Colon (tissue), 2 donors: ENCODE measurements around the gene ZFP1.

Experiments used
- FAIRE-seq: peaks from 2 replicates; lab custom pipeline; 2012; peaks lifted over from hg19 to GRCh38; lab: Jason Lieb, UNC
- donor health status: control.
- donor health status: control.

ZFP1 gene

DNA sequence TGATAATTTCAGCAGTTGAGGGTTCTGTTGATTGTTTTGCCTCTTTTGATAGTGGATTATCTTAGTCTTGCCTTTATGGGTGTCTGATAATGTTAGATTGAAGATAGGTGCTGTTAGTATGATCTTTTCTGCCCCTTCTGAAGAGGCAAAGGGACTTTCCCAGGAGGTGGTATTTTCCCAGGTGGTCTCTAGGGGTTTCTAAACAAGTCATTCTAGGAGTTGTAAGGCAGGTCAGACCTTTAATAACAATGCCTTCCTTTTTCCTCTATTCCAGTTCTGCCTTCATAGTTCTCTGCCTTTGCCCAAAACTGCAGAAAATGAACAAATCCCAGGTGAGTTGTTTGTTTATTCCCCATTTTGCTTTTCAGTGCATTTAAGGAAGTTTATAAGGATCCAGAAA, 4.3 kb downstream of the ZFP1 start:
- FAIRE-seq = no peak

- FAIRE-seq = no peak
These were observed 12.1 kb downstream of the ZFP1 start for GRCh38 chr16:75160386-75160785.

DNA sequence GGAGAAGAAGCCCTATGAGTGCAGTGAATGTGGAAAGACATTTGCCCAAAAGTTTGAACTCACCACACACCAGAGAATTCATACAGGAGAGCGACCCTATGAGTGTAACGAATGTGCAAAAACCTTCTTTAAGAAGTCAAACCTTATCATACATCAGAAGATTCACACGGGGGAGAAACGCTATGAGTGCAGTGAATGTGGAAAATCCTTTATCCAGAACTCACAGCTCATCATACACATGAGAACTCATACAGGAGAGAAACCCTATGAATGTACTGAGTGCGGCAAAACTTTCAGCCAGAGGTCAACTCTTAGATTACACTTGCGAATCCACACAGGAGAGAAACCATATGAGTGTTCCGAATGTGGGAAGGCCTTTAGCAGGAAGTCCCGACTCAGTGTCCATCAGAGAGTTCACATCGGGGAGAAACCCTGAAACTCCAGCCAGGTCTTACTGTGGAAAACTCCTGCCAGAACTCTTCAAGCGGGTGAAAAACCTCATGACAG, 21.6 kb downstream of the ZFP1 start:
- no peak for FAIRE-seq

GRCh38 chr16:75172578-75172977, 24.3 kb downstream of the ZFP1 start:
- no peak for FAIRE-seq

- no peak for FAIRE-seq
These were observed 26.8 kb downstream of the ZFP1 start for GRCh38 chr16:75175074-75175473.

GRCh38 chr16:75176926-75177325, 28.6 kb downstream of the ZFP1 start:
- FAIRE-seq = no peak

DNA sequence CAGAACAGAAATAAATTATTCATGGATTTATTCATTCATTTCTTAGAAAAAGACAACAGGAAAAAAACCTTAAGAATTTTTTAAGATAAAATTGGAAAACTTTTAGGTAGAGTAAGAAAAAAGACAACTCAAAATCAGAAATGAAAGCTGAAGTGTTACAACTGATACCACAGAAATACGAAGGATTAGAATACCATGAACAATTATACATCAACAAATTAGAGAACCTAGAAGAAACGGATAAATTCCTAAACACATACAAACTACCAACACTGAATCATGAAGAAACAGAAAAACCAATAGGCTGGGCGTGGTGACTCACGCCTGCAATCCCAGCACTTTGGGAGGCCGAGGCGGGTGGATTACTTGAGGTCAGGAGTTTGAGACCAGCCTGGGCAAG, 30.9 kb downstream of the ZFP1 start:
- no peak for FAIRE-seq

- no peak for FAIRE-seq
These were observed 33.3 kb downstream of the ZFP1 start for GRCh38 chr16:75181630-75182029.

DNA sequence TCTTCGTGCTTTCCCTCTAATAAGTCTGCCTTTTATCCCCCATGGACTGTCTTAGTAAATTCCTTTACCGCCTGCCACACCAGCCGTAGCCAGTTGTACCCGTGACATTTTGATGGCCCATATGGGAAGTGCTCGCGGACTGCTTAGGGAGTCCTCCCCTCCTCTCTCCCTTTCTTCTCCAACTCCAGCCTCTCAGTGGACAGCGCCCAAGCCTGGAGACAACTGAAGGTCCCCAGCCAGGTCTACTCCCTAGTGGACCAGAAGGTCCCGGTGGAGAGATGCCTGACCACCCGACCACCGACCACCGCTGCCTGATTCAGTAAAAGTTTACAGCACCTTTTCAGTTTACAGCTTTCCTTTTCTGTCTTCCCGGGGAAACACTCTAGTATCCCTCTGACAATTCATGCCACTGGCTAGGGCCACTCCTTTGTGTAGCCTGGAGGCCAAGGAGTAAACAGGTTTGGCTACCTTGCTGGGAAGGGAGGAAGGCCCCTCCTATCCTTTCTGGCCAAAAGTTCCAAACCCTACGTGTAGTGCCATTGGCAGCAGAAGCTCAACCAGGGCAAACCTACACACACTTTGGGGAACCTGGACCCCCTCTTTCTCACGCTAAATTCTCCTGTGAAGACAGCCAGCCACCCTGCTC, 40.6 kb downstream of the ZFP1 start:
- FAIRE-seq = no peak

DNA sequence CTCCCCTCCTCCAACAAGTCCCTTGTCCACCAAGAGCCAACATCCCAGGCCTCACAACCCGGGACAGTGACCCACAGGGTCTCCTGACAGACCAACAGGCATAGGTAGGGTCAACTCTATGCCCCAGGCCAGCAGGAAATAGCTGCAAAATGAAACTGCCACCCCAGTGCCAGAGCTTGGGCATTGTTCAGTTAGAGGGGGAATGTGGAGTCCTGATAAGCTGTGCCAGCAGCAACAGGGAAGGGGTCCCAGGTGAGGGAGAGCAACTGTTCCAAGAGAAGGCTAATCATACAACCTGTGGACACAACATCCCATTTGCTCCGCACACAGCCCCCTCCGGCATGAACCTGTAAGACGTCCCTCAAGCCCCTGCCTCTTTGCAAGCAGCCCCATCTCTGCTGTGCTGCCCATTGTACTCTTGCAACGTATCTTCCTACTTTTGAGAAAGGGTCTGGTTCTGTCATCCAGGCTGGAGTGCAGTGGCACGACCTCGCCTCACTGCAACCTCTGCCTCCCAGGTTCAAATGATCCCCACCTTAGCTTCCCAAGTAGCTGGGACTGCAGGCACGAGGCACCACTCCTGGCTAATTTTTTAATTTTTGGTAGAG, 41.4 kb downstream of the ZFP1 start:
- no peak for FAIRE-seq

DNA sequence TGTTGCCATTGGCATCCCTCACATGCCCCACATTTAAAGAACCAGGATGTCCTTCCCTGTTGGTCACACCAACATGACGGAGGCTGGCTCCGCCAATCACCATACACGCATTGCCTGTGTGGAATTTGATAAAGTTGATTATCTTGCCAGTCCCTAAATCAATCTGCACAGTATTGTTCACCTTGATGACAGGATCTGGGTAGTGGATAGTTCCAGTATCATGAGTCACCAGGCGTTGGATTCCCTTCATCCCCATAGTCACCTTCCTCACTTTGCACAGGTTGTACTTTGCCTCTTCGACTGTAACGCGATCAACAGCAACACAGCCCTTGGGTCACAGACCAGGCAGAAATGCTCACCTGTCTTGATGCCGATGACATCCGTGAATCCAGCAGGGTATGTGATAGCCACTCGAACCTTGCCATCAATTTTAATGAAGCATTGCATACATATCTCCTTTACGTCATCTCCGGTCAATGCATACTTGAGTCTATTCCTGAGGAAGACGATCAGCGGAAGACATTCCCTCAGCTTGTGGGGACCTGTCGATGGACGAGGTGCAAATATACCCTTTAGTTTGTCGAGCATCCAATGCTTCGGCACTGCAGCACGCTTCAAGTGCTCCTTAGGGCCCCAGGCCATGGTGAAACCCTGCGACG, 44.4 kb downstream of the ZFP1 start:
- FAIRE-seq = no peak

- no peak for FAIRE-seq
These were observed 44.9 kb downstream of the ZFP1 start for GRCh38 chr16:75193265-75193650.

GRCh38 chr16:75193730-75194444, 45.6 kb downstream of the ZFP1 start:
- no peak for FAIRE-seq

DNA sequence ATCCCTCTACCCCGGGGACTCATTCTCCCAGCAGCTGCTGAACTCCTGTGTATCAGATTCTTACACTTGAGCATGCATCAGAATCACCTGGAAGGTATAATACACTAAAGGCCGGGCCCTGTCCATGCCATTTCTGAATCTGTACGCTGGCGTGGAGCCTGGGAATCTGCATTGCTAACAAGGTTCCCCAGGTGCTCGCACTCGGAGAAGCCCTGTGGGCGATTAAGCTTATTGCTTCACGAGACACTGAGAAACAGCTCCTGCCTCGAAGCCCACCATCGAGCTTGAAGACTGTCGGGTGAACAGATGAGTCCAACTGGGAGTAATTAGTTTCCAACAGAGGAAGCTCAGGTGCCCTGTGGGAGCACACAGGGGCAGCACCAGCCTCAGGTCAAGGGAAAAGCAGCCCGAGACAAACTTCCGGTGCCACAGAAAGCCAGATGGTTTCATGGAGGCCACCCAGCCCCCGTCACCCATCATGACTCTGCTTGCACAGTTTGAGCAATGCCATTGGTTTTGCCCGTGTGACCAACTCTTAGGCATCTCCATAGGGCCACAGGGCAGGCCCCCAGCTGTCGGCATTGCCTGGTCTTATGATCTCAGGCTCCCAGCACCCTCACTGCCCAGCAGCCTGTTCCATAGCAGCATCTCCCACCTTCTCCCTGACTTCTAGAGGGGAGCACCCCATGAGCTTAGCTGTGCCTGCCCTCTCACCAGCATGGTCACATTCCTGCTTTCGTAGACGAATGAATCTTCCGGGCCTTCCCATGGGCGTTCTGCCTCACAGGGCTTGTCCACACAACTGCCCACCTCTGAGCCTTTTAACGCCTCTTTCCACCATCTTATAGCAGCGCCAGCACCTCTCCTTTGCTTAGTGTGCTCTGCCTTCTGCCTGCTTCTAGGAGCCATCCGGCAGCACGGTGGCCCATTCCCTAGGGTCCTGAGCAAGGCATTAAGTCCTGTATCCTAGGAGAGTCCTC, 47.8 kb downstream of the ZFP1 start:
- no peak for FAIRE-seq

- FAIRE-seq = no peak
These were observed 48.5 kb downstream of the ZFP1 start for GRCh38 chr16:75196836-75197235.

DNA sequence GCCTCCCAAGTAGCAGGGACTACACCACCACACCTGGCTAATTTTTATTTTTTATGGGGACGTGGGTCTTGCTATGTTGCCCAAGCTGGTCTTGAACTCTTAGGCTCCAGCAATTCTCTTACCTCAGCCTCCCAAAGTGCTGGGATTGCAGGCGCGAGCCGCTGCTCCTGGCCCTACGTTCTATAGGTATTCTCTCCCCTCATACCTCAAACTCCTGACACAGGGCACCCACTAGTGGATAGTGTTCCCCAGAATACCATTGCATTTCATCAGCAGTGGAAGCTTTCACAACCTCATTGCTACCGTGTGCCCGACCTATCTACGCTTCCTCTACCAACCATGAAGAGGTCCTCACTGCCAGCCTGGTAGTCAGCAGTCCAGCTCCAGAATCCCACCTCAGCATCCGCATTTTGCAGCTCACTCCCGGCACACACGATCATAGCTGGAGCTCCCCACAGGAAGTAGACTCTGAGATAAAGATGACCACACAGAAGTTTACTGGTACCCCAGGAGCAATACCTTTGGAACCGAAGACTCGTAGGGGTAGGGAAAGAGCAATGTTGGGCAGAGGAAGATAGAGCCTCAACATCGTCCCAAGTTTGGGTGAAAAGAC, 49.3 kb downstream of the ZFP1 start:
- no peak for FAIRE-seq

DNA sequence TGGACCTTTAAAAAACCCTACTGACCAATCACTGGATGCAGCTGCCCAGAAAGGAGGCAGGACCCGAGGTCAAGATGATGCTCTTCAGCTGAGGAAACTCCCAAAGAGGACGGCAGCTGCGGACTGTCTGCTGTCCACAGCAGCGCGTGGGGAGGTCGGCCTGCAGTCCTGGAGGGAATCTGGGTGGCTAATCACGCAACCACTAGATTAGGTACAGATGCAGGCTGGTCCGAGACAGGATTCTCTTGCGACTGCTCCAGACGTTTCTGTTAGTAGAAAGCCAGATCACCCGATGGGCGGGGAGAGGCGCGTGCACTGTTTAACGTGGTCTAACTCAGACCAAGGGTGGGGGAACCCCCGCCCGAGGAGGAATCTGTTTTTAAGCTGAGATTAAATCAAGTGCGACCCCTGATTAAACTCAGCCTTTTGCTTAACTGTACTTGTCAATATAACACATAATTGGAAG, 49.8 kb downstream of the ZFP1 start:
- FAIRE-seq = no peak

DNA sequence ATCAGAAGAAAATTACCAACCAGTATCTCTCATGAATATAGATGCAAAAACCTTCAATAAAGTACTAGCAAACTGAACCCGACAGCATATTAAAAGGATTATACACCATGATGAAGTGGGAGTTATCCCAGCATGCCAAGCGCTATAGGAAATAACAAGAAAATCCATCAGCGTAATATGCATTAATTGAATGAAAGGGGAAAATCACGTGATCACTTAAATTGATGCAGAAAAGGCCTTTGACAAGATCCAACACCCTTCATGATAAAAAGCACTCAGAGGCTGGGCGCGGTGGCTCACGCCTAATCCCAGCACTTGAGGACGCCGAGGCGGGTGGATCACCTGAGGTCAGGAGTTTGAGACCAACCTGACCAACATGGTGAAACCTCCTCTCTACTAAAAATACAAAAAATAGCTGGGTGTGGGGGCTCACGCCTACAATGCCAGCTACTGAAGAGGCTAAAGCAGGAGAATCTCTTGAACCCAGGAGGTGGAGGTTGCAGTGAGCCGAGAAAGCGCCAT, 53.8 kb downstream of the ZFP1 start:
- no peak for FAIRE-seq

DNA sequence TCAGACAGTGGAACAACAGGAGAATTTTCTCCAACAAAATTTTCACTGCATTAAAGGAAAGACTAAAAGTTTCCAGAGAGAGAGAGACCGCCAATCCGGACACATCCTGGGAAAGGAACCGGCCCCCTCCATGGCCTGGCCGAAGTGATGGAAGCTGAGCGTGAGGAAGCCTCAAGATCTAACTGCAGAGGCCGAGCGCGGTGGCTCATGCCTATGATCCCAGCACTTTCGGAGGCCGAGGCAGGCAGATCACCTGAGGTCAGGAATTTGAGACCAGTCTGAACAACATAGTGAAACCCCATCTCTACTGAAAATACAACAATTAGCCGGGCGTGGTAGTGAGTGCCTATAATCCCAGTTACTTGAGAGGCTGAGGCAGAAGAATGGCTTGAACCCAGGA, 54.8 kb downstream of the ZFP1 start:
- FAIRE-seq = no peak

DNA sequence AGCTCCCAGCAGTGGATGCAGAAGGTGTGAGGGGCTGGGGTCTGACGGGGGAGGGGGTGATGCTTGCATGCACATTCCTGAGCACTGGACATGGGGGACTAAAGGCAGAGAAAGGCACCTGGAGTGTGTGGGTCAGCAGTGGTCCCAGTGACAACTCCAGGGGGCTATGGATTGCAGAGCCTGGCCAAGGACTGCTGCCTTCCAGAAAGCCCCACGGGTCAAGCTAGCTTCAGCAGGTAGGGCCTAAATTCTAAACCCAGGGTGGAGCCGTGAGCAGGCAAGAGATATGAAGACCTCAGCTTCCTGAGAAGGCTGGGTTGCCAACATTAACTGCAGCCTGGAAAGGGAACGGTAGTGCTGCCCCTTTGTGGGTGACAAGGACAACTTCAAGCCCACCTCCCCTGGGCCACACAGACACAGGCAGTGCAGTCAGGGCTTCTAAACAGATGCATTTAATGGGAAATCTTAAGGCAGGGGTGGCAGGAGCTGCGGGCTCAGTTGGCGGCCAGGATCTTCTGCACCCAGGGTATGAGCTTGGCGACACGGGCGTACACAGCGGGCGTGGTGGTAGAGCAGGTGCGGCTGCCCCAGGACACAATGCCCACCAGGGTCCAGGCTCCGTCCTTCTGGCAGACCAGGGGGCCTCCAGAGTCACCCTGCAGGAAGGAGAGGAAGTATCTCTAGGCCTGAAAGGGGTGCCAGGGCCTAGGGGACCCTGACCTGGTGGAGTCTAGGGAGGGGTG, 55.5 kb downstream of the ZFP1 start:
- no peak for FAIRE-seq
